ENCODE data around the gene MAPK8IP1. TPM values are rescaled to one million over a fixed set of nuclear protein-coding genes. Genes with fewer than 3 reads are reported as not detected.

The MAPK8IP1 gene
- 10.1 and 12.3 TPM in 2 replicates for total RNA-seq

DNA sequence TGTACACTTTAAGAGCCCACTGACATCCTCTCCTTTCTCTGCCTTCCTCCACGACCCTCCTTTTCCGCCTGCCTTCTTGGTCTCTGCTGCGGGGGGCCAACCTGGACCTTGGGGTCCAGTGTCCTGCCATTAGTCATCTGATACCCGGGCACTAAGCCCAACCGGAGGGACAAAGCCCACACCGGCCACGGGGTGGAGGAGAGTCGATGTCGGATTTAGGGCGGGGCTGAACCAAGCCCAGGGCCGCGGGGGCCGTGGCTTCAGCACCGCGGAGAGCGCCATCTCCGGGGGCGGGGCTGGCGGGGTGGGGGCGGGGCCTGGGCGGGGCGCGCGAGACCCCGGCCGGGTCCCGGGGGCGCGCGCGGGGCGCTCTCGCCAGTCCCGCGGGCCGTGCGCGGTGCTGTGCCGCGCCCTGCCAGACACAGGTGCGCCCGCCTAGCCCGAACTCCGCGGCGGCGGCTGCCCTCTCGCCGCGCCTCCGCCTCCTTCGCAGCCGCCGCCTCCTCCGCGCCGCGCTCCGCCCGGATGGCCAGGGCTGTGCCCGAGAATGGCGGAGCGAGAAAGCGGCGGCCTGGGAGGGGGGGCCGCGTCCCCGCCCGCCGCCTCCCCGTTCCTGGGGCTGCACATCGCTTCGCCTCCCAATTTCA lies at the start of gene MAPK8IP1:
Gene MAPK8IP1 (plus strand): TSS at position 378 of the 647 bp plus-strand sequence. CDS start 170 bp downstream, at position 548.

DNA sequence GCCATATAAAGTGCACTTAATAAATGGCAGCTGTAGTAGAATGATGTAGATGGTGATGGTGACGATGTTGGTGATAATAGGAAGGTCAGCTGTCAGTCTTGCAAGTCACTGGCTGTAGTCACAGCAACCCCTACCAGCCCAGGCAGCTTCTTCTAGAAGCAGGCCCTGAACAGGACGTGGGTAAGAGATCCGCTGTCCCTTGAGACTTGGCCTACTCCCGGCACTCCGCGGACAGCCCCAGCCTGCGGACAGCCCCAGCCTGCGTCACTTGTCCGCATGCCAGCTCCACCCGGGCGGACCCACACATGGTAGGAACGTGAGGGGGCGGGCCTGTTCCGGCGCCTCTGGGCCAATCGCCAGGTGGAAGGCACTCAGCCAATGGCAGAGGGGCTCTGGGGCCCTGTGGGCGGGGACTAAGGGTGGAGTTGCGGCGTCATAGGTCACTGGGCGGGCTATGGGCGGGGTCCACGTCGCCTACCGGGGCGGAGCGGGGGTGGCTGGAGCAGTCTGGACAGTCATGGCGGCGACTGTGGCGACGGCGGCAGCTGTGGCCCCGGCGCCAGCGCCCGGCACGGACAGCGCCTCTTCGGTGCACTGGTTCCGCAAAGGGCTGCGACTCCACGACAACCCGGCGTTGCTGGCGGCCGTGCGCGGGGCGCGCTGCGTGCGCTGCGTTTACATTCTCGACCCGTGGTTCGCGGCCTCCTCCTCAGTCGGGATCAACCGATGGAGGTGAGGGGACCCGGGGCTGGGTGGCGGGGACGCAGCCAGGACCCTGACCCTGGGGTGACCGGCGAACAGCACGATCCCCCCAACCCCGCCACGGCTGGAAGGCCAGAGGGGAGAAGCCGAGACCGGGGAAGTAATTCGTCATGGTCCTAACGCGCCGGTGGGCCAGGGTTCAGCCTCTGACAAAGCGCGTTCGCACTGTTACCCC lies 38.2 kb upstream of the MAPK8IP1 start, which contains the start of gene CRY2:
Gene CRY2 (plus strand): TSS at position 502 of the 937 bp plus-strand sequence. CDS start 16 bp downstream, at position 518.

DNA sequence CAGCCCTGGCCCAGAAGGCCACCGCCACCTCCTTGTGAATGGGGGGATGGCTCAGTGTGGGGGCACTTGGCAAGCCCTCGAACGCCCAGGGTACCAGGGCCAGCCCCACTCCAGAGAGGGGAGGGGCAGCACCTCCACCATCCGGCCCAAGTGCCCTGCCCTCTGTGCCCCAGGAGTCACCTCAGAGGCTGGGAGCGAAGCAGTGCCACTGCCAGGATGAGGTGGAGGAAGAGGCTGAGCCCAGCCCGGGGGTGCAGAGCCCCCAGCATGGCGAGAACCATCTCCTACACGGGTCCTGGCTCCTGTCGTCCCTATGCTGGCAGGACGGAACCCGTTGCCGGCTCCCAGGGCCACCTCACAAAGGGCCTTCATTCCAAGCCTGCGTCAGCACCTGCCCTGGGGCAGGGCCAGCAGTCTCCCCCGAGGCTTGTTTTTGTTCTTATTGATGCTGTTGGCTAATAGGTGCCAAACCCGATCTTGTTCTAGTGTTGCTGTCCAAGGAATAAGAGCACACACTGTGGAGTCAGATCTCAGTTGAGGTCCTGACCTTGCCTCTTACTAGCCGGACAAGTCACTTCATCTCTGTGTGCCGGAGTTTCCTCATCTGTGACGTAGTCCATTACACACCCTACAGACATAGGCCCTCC lies 21.6 kb downstream of the MAPK8IP1 start, which contains the start of gene FREY1:
Gene FREY1 (minus strand): TSS at position 307 of the 647 bp plus-strand sequence. CDS start 26 bp downstream, at position 281.

GRCh38 chr11:45917623-45918330 lies 32.3 kb downstream of the MAPK8IP1 start, which contains the start of gene PEX16:
Gene PEX16 (minus strand): TSS chr11:45917877. CDS start chr11:45917811, 66 bp downstream.

GRCh38 chr11:45922425-45923082 lies 37.1 kb downstream of the MAPK8IP1 start, which contains the start of gene LARGE2:
Gene LARGE2 (plus strand): TSS chr11:45922656. CDS start chr11:45922883, 227 bp downstream.

Other genes starting within 250 kb of the MAPK8IP1 start
- gene CHST1, start 220.0 kb upstream of the MAPK8IP1 start, total RNA-seq, result 0.89 and 1.7 TPM in 2 replicates
- 8.6 and 9.3 TPM in 2 replicates for gene SLC35C1, start 80.5 kb upstream of the MAPK8IP1 start, total RNA-seq
- gene CRY2, start 38.2 kb upstream of the MAPK8IP1 start, total RNA-seq, result 18.0 and 18.7 TPM in 2 replicates
- 0.89 and 1.9 TPM in 2 replicates for gene FREY1, start 21.6 kb downstream of the MAPK8IP1 start, total RNA-seq
- 27.4 and 30.1 TPM in 2 replicates for gene PEX16, start 32.2 kb downstream of the MAPK8IP1 start, total RNA-seq
- gene LARGE2, start 37.0 kb downstream of the MAPK8IP1 start, total RNA-seq, result not detected in 2 replicates
- gene PHF21A, start 235.8 kb downstream of the MAPK8IP1 start, total RNA-seq, result 8.7 and 12.6 TPM in 2 replicates